GM12878 (cell line): ENCODE results near the gene CEP68. TPM values are rescaled to one million over a fixed set of nuclear protein-coding genes. Genes with fewer than 3 reads are reported as not detected.
A peak's percentile ranks its signal among the peaks of the same experiment; 100 is the strongest.

Experiments
- ATAC-seq: fragments of 200-7000 bp; cut with Tn5 transposase; 3 replicates; pipeline ENCODE4 v1.9.1; 2020; ENCODE audit warnings: mild to moderate bottlenecking, moderate library complexity
- BruUV-seq: library from RNA; stranded (reverse); fragments of 400-500 nt; replicated peaks from 2 replicates; lab custom pipeline; 2021; lab: Mats Ljungman, UMichigan
- CTCF ChIA-PET: fragments of 300-600 bp; sonication (Branson Sonifier 250); formaldehyde crosslinking; extraction: SDS; loops from one replicate; lab custom pipeline; 2021; ENCODE audit warnings: inconsistent platforms; lab: Yijun Ruan, JAX
- POLR2A ChIA-PET: fragments of 350-600 bp; formaldehyde crosslinking; extraction: SDS; loops from one replicate; lab custom pipeline; 2021; ENCODE audit warnings: inconsistent platforms; lab: Charles Lee
- RAD21 ChIA-PET: fragments of 300-600 bp; sonication (Branson Sonifier 250); formaldehyde crosslinking; loops from one replicate; lab custom pipeline; 2023; ENCODE audit warnings: antibody characterized with exemption; ENCODE audit not compliant: unreplicated experiment; lab: Charles Lee
- SMC1A ChIA-PET: fragments of 300-600 bp; sonication (Branson Sonifier 250); formaldehyde crosslinking; loops from one replicate; lab custom pipeline; 2023; ENCODE audit not compliant: unreplicated experiment, uncharacterized antibody; lab: Charles Lee
- DNase-seq: peaks from one replicate; pipeline ENCODE4 v3.0.0-alpha.2; 2011; ENCODE audit warnings: low read depth, low spot score
- FAIRE-seq: peaks from 3 replicates; lab custom pipeline; 2011; peaks lifted over from hg19 to GRCh38; lab: Jason Lieb, UNC
- H2AFZ ChIP-seq: 2 replicates; pipeline ENCODE4 v1.6.0; 2011; ENCODE audit warnings: low read depth, low read length, control low read depth; ENCODE audit not compliant: control insufficient read depth
- H3K27ac ChIP-seq: 2 replicates; pipeline ENCODE4 v1.5.1; 2011; ENCODE audit warnings: control low read depth; ENCODE audit not compliant: control insufficient read depth, insufficient read depth
- H3K27me3 ChIP-seq, 2 experiments: replicated peaks in 1 of 2; 2 replicates each; pipeline versions ENCODE4 v1.6.0 to v1.6.1; 2011; ENCODE audit warnings: low read length in 1 of 2; ENCODE audit not compliant: control insufficient read depth in 2 of 2, insufficient read depth in 2 of 2
- H3K36me3 ChIP-seq, 2 experiments: 2 replicates each; pipeline ENCODE4 v1.5.1; 2011; ENCODE audit warnings: low read length in 1 of 2; ENCODE audit not compliant: control insufficient read depth in 2 of 2, insufficient read depth in 2 of 2
- H3K4me1 ChIP-seq: 2 replicates; pipeline ENCODE4 v1.6.1; 2011; ENCODE audit warnings: mild to moderate bottlenecking, low read length, moderate library complexity, mixed read lengths; ENCODE audit not compliant: control insufficient read depth, insufficient read depth
- H3K4me2 ChIP-seq: 2 replicates; pipeline ENCODE4 v1.6.0; 2011; ENCODE audit warnings: control low read depth; ENCODE audit not compliant: control insufficient read depth, insufficient read depth
- H3K4me3 ChIP-seq: fragments of 200-600 bp; sonication (generic); 2 replicates; pipeline ENCODE4 v1.5.1; 2016
- H3K79me2 ChIP-seq: 2 replicates; pipeline ENCODE4 v1.6.0; 2011; ENCODE audit warnings: low read length; ENCODE audit not compliant: control insufficient read depth, insufficient read depth
- H3K9ac ChIP-seq: 2 replicates; pipeline ENCODE4 v1.8.0; 2011; ENCODE audit warnings: low read length, control low read depth, mixed read lengths; ENCODE audit not compliant: control insufficient read depth, insufficient read depth
- H3K9me3 ChIP-seq: replicated peaks from 3 replicates; pipeline ENCODE4 v1.5.1; 2011; ENCODE audit warnings: mild to moderate bottlenecking, low read length; ENCODE audit not compliant: control insufficient read depth, insufficient read depth
- H4K20me1 ChIP-seq: 2 replicates; pipeline ENCODE4 v1.6.0; 2011; ENCODE audit not compliant: control insufficient read depth, insufficient read depth
- CHD2 ChIP-seq: IDR thresholded peaks from 2 replicates; pipeline ENCODE4 v1.6.1; 2011; ENCODE audit warnings: low read depth, low read length, improper control_type of control experiment, borderline replicate concordance
- CREB1 ChIP-seq: IDR thresholded peaks from 2 replicates; pipeline ENCODE4 v1.6.1; 2012; ENCODE audit warnings: low read depth, mild to moderate bottlenecking, inconsistent platforms
- IRF4 ChIP-seq: IDR thresholded peaks from 2 replicates; pipeline ENCODE4 v1.6.1; 2011; ENCODE audit warnings: low read depth, low read length
- MTA3 ChIP-seq: IDR thresholded peaks from 2 replicates; pipeline ENCODE4 v1.6.1; 2012; ENCODE audit warnings: low read length, inconsistent platforms, borderline replicate concordance
- NR2F1 ChIP-seq: fragments of 450-650 bp; conservative IDR thresholded peaks from 2 replicates; pipeline ENCODE4 v1.6.1; 2017; ENCODE audit warnings: mild to moderate bottlenecking
- SIX5 ChIP-seq: IDR thresholded peaks from 2 replicates; pipeline ENCODE4 v1.6.1; 2011; ENCODE audit warnings: mild to moderate bottlenecking, low read depth, low read length, moderate library complexity; ENCODE audit not compliant: severe bottlenecking
- ZNF24 ChIP-seq: fragments of 450-650 bp; IDR thresholded peaks from 2 replicates; pipeline ENCODE4 v1.6.1; 2017; ENCODE audit warnings: antibody characterized with exemption, mild to moderate bottlenecking
- ZSCAN29 ChIP-seq: fragments of 450-650 bp; IDR thresholded peaks from 2 replicates; pipeline ENCODE4 v1.6.1; 2017; ENCODE audit warnings: mild to moderate bottlenecking, moderate library complexity
- WGBS: methylation state at CpG from one replicate; pipeline ENCODE4 v1.1.6; 2016; ENCODE audit warnings: low lambda C conversion rate; ENCODE audit not compliant: insufficient replicate concordance, insufficient coverage; ENCODE audit errors: missing lambda C conversion rate; 5-methylcytosine and 5-hydroxymethylcytosine counted together
- in situ Hi-C: fragments of 300-500 bp; cut with MboI; formaldehyde crosslinking; loops from 9 replicates; pipeline ENCODE4 v1.14.3; 2018; ENCODE audit warnings: mixed read lengths
- intact Hi-C: fragments of 100-400 bp; cut with micrococcal nuclease; formaldehyde crosslinking; loops from one replicate; pipeline ENCODE4 v1.14.2; 2022; ENCODE audit not compliant: unreplicated experiment
- polyA plus RNA-seq, 11 experiments: library from polyadenylated mRNA; depleted of rRNA in 4 of 11; unstranded in 6 of 11; stranded (reverse) in 5 of 11; fragments of >200 nt; fragmentation: Nextera tagmentation in 4 of 11; fragmentation: Illumina TruSeq in 1 of 11; extraction: Ambion mirVana in 4 of 11; extraction: Trizol in 1 of 11; gene quantifications; 1 replicate in 1 of 11; 2 replicates in 10 of 11; pipeline versions ENCODE4 v1.2.1 to v1.2.3, GENCODE V29; 2011 to 2016; ENCODE audit warnings: inconsistent platforms in 2 of 11, missing spikeins in 2 of 11, low read depth in 1 of 11
- total RNA-seq, 4 experiments: library from RNA; depleted of rRNA in 3 of 4; stranded (reverse); fragments of >200 nt in 3 of 4; fragmentation: Illumina TruSeq in 1 of 4; extraction: Trizol in 1 of 4; gene quantifications; 2 replicates each; pipeline versions ENCODE4 v1.2.1 to v1.2.3, GENCODE V29; 2013 to 2021
- TF ChIP-seq, protein P1 (sequence below): fragments of 450-650 bp; formaldehyde crosslinking; IDR thresholded peaks from 2 replicates; pipeline ENCODE4 v1.4.0; 2020; ENCODE audit warnings: mild to moderate bottlenecking, moderate library complexity
- TF ChIP-seq, protein P2 (sequence below): fragments of 450-650 bp; IDR thresholded peaks from 2 replicates; pipeline ENCODE4 v1.6.1; 2018; ENCODE audit warnings: mild to moderate bottlenecking, low read depth, moderate library complexity; ENCODE audit not compliant: partially characterized antibody

Gene CEP68
- total and polyA plus RNA-seq, 10 of the 15 experiments (the other 5 are each of a cell fraction or from before 2014, with no cell fraction given) = 1.1 to 11.1 (median 7.4) TPM

DNA sequence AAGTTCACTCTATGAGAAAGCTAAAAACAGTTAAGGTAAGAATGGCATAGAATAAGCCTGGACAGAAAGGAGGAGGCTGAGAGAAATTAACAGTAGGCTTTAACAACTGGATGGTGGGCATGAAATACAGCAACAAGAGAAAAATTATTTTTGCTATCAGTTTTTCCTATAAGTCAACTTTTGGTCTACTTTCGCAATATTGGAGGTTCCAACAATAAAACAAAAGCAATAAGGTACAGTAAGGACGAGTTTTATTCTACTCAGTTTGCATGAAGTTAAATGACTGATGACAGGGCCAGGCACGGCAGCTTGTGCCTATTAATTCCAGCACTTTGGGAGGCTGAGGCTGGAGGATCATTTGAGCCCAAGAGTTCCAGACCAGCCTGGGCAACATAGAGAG lies 56.4 kb downstream of the CEP68 start:
- DNase-seq (no peak), ATAC-seq (no peak), FAIRE-seq (no peak)
- in situ Hi-C loops (no loop called here), intact Hi-C loops (no loop called here)
- H3K79me2 ChIP-seq = peaks cover 86% of the 10 kb centered on the region
- H3K4me1 ChIP-seq = no peaks in the 10 kb centered on the region
- ChIA-PET CTCF (interaction anchor here (1.4 kb wide), 1 partner anchor 41 kb away, joined by 3 read pairs; no protein-coding TSS in a partner anchor), RAD21 (no interaction called here), SMC1A (interaction anchor here (0.6 to 1.0 kb wide), 3 partner anchors 28 to 63 kb away, joined by 3 read pairs; no protein-coding TSS in a partner anchor), POLR2A (interaction anchor here (0.9 to 4.7 kb wide), 3 partner anchors 17 to 25 kb away, joined by 3 to 18 read pairs (median 3); partner anchors contain the start of gene RAB1A)
- no peak overlapping the region; the same call in 1 of the 2 replicates for H3K4me2 ChIP-seq
- H3K27me3 ChIP-seq = no peaks in the 10 kb centered on the region
- no peak overlapping the region for H3K9ac ChIP-seq
- WGBS = 56% methylated on average over 3 of the region's 3 CpGs
- BruUV-seq = TSS peak; percentile 20
- no peak for TF ChIP-seq SIX5
- TF ChIP-seq ZSCAN29 = no peak
- TF ChIP-seq CREB1 = no peak
- TF ChIP-seq, protein P1, sequence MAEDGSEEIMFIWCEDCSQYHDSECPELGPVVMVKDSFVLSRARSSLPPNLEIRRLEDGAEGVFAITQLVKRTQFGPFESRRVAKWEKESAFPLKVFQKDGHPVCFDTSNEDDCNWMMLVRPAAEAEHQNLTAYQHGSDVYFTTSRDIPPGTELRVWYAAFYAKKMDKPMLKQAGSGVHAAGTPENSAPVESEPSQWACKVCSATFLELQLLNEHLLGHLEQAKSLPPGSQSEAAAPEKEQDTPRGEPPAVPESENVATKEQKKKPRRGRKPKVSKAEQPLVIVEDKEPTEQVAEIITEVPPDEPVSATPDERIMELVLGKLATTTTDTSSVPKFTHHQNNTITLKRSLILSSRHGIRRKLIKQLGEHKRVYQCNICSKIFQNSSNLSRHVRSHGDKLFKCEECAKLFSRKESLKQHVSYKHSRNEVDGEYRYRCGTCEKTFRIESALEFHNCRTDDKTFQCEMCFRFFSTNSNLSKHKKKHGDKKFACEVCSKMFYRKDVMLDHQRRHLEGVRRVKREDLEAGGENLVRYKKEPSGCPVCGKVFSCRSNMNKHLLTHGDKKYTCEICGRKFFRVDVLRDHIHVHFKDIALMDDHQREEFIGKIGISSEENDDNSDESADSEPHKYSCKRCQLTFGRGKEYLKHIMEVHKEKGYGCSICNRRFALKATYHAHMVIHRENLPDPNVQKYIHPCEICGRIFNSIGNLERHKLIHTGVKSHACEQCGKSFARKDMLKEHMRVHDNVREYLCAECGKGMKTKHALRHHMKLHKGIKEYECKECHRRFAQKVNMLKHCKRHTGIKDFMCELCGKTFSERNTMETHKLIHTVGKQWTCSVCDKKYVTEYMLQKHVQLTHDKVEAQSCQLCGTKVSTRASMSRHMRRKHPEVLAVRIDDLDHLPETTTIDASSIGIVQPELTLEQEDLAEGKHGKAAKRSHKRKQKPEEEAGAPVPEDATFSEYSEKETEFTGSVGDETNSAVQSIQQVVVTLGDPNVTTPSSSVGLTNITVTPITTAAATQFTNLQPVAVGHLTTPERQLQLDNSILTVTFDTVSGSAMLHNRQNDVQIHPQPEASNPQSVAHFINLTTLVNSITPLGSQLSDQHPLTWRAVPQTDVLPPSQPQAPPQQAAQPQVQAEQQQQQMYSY (CRISPR knock-in tag) = no peak
- TF ChIP-seq ZNF24 = no peak
- TF ChIP-seq IRF4 = no peak
- no peak for TF ChIP-seq CHD2
- TF ChIP-seq, protein P2, sequence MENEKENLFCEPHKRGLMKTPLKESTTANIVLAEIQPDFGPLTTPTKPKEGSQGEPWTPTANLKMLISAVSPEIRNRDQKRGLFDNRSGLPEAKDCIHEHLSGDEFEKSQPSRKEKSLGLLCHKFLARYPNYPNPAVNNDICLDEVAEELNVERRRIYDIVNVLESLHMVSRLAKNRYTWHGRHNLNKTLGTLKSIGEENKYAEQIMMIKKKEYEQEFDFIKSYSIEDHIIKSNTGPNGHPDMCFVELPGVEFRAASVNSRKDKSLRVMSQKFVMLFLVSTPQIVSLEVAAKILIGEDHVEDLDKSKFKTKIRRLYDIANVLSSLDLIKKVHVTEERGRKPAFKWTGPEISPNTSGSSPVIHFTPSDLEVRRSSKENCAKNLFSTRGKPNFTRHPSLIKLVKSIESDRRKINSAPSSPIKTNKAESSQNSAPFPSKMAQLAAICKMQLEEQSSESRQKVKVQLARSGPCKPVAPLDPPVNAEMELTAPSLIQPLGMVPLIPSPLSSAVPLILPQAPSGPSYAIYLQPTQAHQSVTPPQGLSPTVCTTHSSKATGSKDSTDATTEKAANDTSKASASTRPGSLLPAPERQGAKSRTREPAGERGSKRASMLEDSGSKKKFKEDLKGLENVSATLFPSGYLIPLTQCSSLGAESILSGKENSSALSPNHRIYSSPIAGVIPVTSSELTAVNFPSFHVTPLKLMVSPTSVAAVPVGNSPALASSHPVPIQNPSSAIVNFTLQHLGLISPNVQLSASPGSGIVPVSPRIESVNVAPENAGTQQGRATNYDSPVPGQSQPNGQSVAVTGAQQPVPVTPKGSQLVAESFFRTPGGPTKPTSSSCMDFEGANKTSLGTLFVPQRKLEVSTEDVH = no peak
- TF ChIP-seq NR2F1 = no peak
- TF ChIP-seq MTA3 = no peak
- peaks cover 4% of the 10 kb centered on the region for H4K20me1 ChIP-seq
- H3K4me3 ChIP-seq = no peak overlapping the region
- H3K36me3 ChIP-seq = peaks cover 0 to 5% of the 10 kb centered on the region in 2 experiments; a peak in 2 of 4 replicates
- no peak overlapping the region for H2AFZ ChIP-seq
- H3K27ac ChIP-seq = no peak overlapping the region
- H3K9me3 ChIP-seq = no peaks in the 10 kb centered on the region; the same call in 2 of the 3 replicates
